ENCODE measurements around the gene ADD3. TPM values are rescaled to one million over a fixed set of nuclear protein-coding genes. Genes with fewer than 3 reads are reported as not detected.

Gene ADD3
- total and polyA plus RNA-seq, 2 of the 13 experiments (the other 11 are each of a cell fraction or from before 2014, with no cell fraction given) = 44.7 to 57.5 TPM

DNA sequence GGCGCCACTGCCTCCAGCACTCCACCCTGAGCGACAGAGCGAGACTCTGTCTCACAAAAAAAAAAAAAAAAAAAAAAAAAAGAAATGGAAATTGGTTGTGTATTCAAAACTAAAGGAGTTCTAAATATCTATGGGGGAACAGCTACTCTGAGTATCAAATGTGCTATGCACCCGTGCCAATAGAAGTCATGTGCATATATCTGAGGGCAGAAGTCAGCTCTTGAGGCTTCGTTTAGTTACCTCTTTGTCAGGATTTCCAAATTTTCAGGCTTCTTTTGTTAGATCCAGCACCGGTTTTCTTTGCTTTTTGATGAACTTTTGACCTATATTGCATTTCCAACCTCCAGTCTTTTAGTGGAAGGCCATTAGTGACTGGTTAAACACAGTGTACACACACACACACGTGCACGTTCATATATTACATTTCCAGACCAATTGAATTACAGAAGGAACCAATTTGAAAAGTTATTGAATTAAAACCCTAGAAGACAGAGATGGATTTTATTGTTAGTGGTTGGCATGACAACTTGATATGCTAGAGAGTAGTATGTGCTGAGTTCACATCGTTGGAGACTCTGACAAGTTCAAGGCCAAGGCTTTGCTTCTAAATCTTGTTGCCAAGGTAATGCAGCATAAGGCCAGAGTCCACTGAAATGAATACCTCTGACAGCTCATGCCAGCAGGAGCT lies 33.1 kb upstream of the ADD3 start (continued):
- TF ChIP-seq ZNF503 (CRISPR knock-in tag; IDR thresholded peaks at IDR 0.05) = no peak
- no peak for TF ChIP-seq ATF7-NPFF (CRISPR knock-in tag; IDR thresholded peaks at IDR 0.05; ENCODE audit: low read depth)
- no peak for TF ChIP-seq ZNF230 (CRISPR knock-in tag; IDR thresholded peaks at IDR 0.05)
- no peak; the same call in 1 of the 2 replicates for TF ChIP-seq HMG20B (CRISPR knock-in tag; conservative IDR thresholded peaks at IDR 0.05)
- TF ChIP-seq ESRRA (CRISPR knock-in tag; IDR thresholded peaks at IDR 0.05; ENCODE audit: low read depth) = no peak
- no peak for TF ChIP-seq PHB2 (IDR thresholded peaks at IDR 0.05; ENCODE audit: partially characterized antibody)
- TF ChIP-seq, protein P1, sequence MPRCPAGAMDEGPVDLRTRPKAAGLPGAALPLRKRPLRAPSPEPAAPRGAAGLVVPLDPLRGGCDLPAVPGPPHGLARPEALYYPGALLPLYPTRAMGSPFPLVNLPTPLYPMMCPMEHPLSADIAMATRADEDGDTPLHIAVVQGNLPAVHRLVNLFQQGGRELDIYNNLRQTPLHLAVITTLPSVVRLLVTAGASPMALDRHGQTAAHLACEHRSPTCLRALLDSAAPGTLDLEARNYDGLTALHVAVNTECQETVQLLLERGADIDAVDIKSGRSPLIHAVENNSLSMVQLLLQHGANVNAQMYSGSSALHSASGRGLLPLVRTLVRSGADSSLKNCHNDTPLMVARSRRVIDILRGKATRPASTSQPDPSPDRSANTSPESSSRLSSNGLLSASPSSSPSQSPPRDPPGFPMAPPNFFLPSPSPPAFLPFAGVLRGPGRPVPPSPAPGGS (CRISPR knock-in tag; IDR thresholded peaks at IDR 0.05) = no peak
- TF ChIP-seq ZC3H4 (CRISPR knock-in tag; IDR thresholded peaks at IDR 0.05; ENCODE audit: borderline replicate concordance) = no peak
- no peak for TF ChIP-seq ZNF432 (CRISPR knock-in tag; IDR thresholded peaks at IDR 0.05; ENCODE audit: borderline replicate concordance)
- TF ChIP-seq POLR2AphosphoS5 (IDR thresholded peaks at IDR 0.05; ENCODE audit: low read depth, low read length) = no peak
- TF ChIP-seq, protein P2, sequence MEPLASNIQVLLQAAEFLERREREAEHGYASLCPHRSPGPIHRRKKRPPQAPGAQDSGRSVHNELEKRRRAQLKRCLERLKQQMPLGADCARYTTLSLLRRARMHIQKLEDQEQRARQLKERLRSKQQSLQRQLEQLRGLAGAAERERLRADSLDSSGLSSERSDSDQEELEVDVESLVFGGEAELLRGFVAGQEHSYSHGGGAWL (CRISPR knock-in tag; IDR thresholded peaks at IDR 0.05) = no peak
- no peak for TF ChIP-seq RAD21 (CRISPR knock-in tag; IDR thresholded peaks at IDR 0.05)
- TF ChIP-seq, protein P3, sequence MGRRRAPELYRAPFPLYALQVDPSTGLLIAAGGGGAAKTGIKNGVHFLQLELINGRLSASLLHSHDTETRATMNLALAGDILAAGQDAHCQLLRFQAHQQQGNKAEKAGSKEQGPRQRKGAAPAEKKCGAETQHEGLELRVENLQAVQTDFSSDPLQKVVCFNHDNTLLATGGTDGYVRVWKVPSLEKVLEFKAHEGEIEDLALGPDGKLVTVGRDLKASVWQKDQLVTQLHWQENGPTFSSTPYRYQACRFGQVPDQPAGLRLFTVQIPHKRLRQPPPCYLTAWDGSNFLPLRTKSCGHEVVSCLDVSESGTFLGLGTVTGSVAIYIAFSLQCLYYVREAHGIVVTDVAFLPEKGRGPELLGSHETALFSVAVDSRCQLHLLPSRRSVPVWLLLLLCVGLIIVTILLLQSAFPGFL (CRISPR knock-in tag; IDR thresholded peaks at IDR 0.05) = no peak
- TF ChIP-seq, protein P4, sequence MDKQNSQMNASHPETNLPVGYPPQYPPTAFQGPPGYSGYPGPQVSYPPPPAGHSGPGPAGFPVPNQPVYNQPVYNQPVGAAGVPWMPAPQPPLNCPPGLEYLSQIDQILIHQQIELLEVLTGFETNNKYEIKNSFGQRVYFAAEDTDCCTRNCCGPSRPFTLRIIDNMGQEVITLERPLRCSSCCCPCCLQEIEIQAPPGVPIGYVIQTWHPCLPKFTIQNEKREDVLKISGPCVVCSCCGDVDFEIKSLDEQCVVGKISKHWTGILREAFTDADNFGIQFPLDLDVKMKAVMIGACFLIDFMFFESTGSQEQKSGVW (CRISPR knock-in tag; IDR thresholded peaks at IDR 0.05; ENCODE audit: borderline replicate concordance) = no peak
- TF ChIP-seq, protein P5, sequence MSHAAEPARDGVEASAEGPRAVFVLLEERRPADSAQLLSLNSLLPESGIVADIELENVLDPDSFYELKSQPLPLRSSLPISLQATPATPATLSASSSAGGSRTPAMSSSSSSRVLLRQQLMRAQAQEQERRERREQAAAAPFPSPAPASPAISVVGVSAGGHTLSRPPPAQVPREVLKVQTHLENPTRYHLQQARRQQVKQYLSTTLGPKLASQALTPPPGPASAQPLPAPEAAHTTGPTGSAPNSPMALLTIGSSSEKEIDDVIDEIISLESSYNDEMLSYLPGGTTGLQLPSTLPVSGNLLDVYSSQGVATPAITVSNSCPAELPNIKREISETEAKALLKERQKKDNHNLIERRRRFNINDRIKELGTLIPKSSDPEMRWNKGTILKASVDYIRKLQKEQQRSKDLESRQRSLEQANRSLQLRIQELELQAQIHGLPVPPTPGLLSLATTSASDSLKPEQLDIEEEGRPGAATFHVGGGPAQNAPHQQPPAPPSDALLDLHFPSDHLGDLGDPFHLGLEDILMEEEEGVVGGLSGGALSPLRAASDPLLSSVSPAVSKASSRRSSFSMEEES (CRISPR knock-in tag; IDR thresholded peaks at IDR 0.05) = 0 out of 2 replicates have a peak, but pooled peaks have one; percentile 12
- peak; percentile 88 for TF ChIP-seq BHLHE40 (IDR thresholded peaks at IDR 0.05; ENCODE audit: low read length)
- TF ChIP-seq ZNF530 (CRISPR knock-in tag; IDR thresholded peaks at IDR 0.05; ENCODE audit: low read depth) = no peak
- TF ChIP-seq, protein P6, sequence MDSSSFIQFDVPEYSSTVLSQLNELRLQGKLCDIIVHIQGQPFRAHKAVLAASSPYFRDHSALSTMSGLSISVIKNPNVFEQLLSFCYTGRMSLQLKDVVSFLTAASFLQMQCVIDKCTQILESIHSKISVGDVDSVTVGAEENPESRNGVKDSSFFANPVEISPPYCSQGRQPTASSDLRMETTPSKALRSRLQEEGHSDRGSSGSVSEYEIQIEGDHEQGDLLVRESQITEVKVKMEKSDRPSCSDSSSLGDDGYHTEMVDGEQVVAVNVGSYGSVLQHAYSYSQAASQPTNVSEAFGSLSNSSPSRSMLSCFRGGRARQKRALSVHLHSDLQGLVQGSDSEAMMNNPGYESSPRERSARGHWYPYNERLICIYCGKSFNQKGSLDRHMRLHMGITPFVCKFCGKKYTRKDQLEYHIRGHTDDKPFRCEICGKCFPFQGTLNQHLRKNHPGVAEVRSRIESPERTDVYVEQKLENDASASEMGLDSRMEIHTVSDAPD (CRISPR knock-in tag; IDR thresholded peaks at IDR 0.05) = no peak
- TF ChIP-seq ARNTL (CRISPR knock-in tag; IDR thresholded peaks at IDR 0.05) = peak; percentile 71; the same call in 1 of the 2 replicates
- TF ChIP-seq MTF2 (CRISPR knock-in tag; IDR thresholded peaks at IDR 0.05; ENCODE audit: borderline replicate concordance) = no peak
- no peak for TF ChIP-seq IRX3 (CRISPR knock-in tag; IDR thresholded peaks at IDR 0.05; ENCODE audit: borderline replicate concordance, low read depth)

Measured in HepG2 (cell line).